ENCODE data around the gene DLX6.
"Not testable (repeated sequence)": the region's sequence is repeated elsewhere in the genome, so short reads cannot be mapped to it uniquely, and the experiment has no call there.

DLX6 gene

GRCh38 chr7:97024209-97025129, 19.1 kb downstream of the DLX6 start, which contains the start of gene DLX5:
Gene DLX5 (minus strand): TSS chr7:97024831. CDS start chr7:97024623, 208 bp downstream.
- peak; percentile 11 for DNase-seq (ENCODE audit: low read depth)

GRCh38 chr7:97025130-97025499, 19.8 kb downstream of the DLX6 start:
- no peak for DNase-seq (ENCODE audit: low read depth)

- DNase-seq (ENCODE audit: low read depth): no peak
These were observed 20.8 kb downstream of the DLX6 start for GRCh38 chr7:97025983-97026714.

GRCh38 chr7:97026715-97027426, 21.5 kb downstream of the DLX6 start:
- no peak for DNase-seq (ENCODE audit: low read depth)

- DNase-seq (ENCODE audit: low read depth): peak; percentile 85
These were observed 22.3 kb downstream of the DLX6 start for GRCh38 chr7:97027427-97028234.

GRCh38 chr7:97034213-97034852, 29.0 kb downstream of the DLX6 start:
- DNase-seq (ENCODE audit: low read depth): not testable (repeated sequence)

- DNase-seq (ENCODE audit: low read depth): no peak
These were observed 34.2 kb downstream of the DLX6 start for GRCh38 chr7:97039374-97040065.

GRCh38 chr7:97043281-97043680, 37.9 kb downstream of the DLX6 start:
- DNase-seq (ENCODE audit: low read depth): no peak

All from amniotic epithelial cell (primary cell).